PC-3 (cell line): ENCODE results near the gene UNC93B1. TPM values are rescaled to one million over a fixed set of nuclear protein-coding genes. Genes with fewer than 3 reads are reported as not detected.

Source experiments
- ATAC-seq: fragments of 200-7000 bp; cut with Tn5 transposase; 2 replicates; pipeline ENCODE4 v1.9.1; 2020; ENCODE audit warnings: mild to moderate bottlenecking, moderate library complexity
- BruUV-seq: library from RNA; stranded (reverse); fragments of 400-500 nt; replicated peaks from 2 replicates; lab custom pipeline; 2021; lab: Mats Ljungman, UMichigan
- CTCF ChIA-PET: fragments of 300-600 bp; sonication (Branson Sonifier 250); formaldehyde crosslinking; loops from one replicate; lab custom pipeline; 2022; ENCODE audit warnings: antibody characterized with exemption; lab: Charles Lee
- POLR2A ChIA-PET: fragments of 300-600 bp; sonication (Branson Sonifier 250); formaldehyde crosslinking; loops from one replicate; lab custom pipeline; 2022; ENCODE audit warnings: antibody characterized with exemption; ENCODE audit not compliant: unreplicated experiment; lab: Charles Lee
- DNase-seq: peaks from one replicate; pipeline ENCODE4 v3.0.0-alpha.2; 2015
- H2AFZ ChIP-seq: fragments of 300-600 bp; sonication (generic); 2 replicates; pipeline ENCODE4 v1.6.0; 2016; ENCODE audit warnings: antibody characterized with exemption, low read length
- H3F3A ChIP-seq: fragments of 300-600 bp; sonication (generic); one replicate; pipeline ENCODE4 v1.6.0; 2017; ENCODE audit warnings: antibody characterized with exemption, low read length, control low read depth, mild to moderate bottlenecking; ENCODE audit not compliant: unreplicated experiment
- H3K27ac ChIP-seq: fragments of 300-600 bp; sonication (generic); 2 replicates; pipeline ENCODE4 v1.5.1; 2016; ENCODE audit warnings: mild to moderate bottlenecking, low read length
- H3K27me3 ChIP-seq: fragments of 300-600 bp; sonication (generic); 2 replicates; pipeline ENCODE4 v1.6.1; 2016; ENCODE audit warnings: low read length, mixed read lengths
- H3K36me3 ChIP-seq: fragments of 300-600 bp; sonication (generic); 2 replicates; pipeline ENCODE4 v1.6.1; 2016; ENCODE audit warnings: low read depth, mixed run types, low read length, mixed read lengths
- H3K4me1 ChIP-seq: fragments of 300-600 bp; sonication (generic); 2 replicates; pipeline ENCODE4 v1.5.1; 2016; ENCODE audit warnings: low read length; ENCODE audit not compliant: insufficient read depth
- H3K4me2 ChIP-seq: fragments of 300-600 bp; sonication (generic); 2 replicates; pipeline ENCODE4 v1.6.0; 2016; ENCODE audit warnings: low read length
- H3K4me3 ChIP-seq: fragments of 300-600 bp; sonication (generic); 2 replicates; pipeline ENCODE4 v1.5.1; 2016; ENCODE audit warnings: mild to moderate bottlenecking, low read length, mixed read lengths
- H3K79me2 ChIP-seq: fragments of 300-600 bp; sonication (generic); 2 replicates; pipeline ENCODE4 v1.6.1; 2017; ENCODE audit warnings: low read length, mixed read lengths
- H3K9ac ChIP-seq: fragments of 300-600 bp; sonication (generic); 2 replicates; pipeline ENCODE4 v1.6.0; 2016; ENCODE audit warnings: mild to moderate bottlenecking, low read length
- H3K9me2 ChIP-seq: fragments of 300-600 bp; sonication (generic); replicated peaks from 2 replicates; pipeline ENCODE4 v1.6.1; 2016; ENCODE audit warnings: mixed run types, low read length, mixed read lengths
- H3K9me3 ChIP-seq: fragments of 300-600 bp; sonication (generic); 2 replicates; pipeline ENCODE4 v1.6.1; 2016; ENCODE audit warnings: low read length, mixed read lengths
- H4K20me1 ChIP-seq: fragments of 300-600 bp; sonication (generic); 2 replicates; pipeline ENCODE4 v1.6.1; 2016; ENCODE audit warnings: low read length, mixed read lengths
- CTCF ChIP-seq: fragments of 300-600 bp; sonication (generic); conservative IDR thresholded peaks from 2 replicates; pipeline ENCODE4 v1.5.1; 2017; ENCODE audit warnings: antibody characterized with exemption, low read depth, mild to moderate bottlenecking, low read length
- EZH2 ChIP-seq: fragments of 300-600 bp; sonication (generic); IDR thresholded peaks from one replicate; pipeline ENCODE4 v1.6.1; 2017; ENCODE audit warnings: antibody characterized with exemption, mild to moderate bottlenecking, low read length; ENCODE audit not compliant: unreplicated experiment
- EZH2phosphoT487 ChIP-seq: fragments of 300-600 bp; sonication (generic); IDR thresholded peaks from 2 replicates; pipeline ENCODE4 v1.6.1; 2018; ENCODE audit warnings: mild to moderate bottlenecking, antibody characterized with exemption, low read length, borderline replicate concordance
- intact Hi-C: fragments of 100-400 bp; cut with micrococcal nuclease; formaldehyde crosslinking; loops from 2 replicates; pipeline ENCODE4 v1.9.0; 2023
- total RNA-seq: library from RNA; depleted of rRNA; stranded (reverse); fragments of >200 nt; gene quantifications from 2 replicates; pipeline ENCODE4 v1.2.3, GENCODE V29; 2014

UNC93B1 gene
- total RNA-seq, 1 experiment from 2014 or later: 66.8 TPM

- H3K36me3 ChIP-seq: peaks cover 8% of the 10 kb centered on the region
- H3K9ac ChIP-seq: peak within 1 kb of the TSS; percentile 96
- intact Hi-C loops: no loop called here
- H2AFZ ChIP-seq: peak within 1 kb of the TSS; percentile 79
- DNase-seq (peak; percentile 100), ATAC-seq (peak; percentile 86)
- H3K9me3 ChIP-seq: no peaks in the 10 kb centered on the region
- no TSS peak for BruUV-seq
- peak within 1 kb of the TSS; percentile 91 for H3K4me3 ChIP-seq
- H4K20me1 ChIP-seq: no peaks in the 10 kb centered on the region
- H3K79me2 ChIP-seq: peaks cover 51% of the 10 kb centered on the region
- TF ChIP-seq CTCF: no peak
- no peak for TF ChIP-seq EZH2phosphoT487
- no peak for TF ChIP-seq EZH2
- H3K27me3 ChIP-seq: no peaks in the 10 kb centered on the region
- H3K4me1 ChIP-seq: peaks cover 44% of the 10 kb centered on the region
- POLR2A ChIA-PET: interaction anchor here (0.5 kb wide), 1 partner anchor 225 kb away, joined by 3 read pairs; no protein-coding TSS in a partner anchor
- H3K9me2 ChIP-seq: no peaks in the 10 kb centered on the region
- peak within 1 kb of the TSS; percentile 95 for H3K27ac ChIP-seq
- H3F3A ChIP-seq: peaks cover 8% of the 10 kb centered on the region
- CTCF ChIA-PET: no interaction called here
- H3K4me2 ChIP-seq: peak within 1 kb of the TSS; percentile 96
Observed at GRCh38 chr11:68030318-68031143, 26.6 kb upstream of the UNC93B1 start, which contains the start of gene NDUFS8. TSS of gene NDUFS8 (plus strand) at chr11:68030681. CDS start at chr11:68032152, 1,471 bp downstream.

- H3K36me3 ChIP-seq: peaks cover 13% of the 10 kb centered on the region; the same call in 1 of the 2 replicates
- ATAC-seq (peak; percentile 1; the same call in 1 of the 2 replicates), DNase-seq (peak; percentile 73)
- peak overlapping the region; percentile 95 for H3K27ac ChIP-seq
- H3F3A ChIP-seq: peaks cover 8% of the 10 kb centered on the region
- H4K20me1 ChIP-seq: no peaks in the 10 kb centered on the region
- H3K79me2 ChIP-seq: peaks cover 46% of the 10 kb centered on the region
- no peak for TF ChIP-seq CTCF
- no peak for TF ChIP-seq EZH2
- no peak for TF ChIP-seq EZH2phosphoT487
- peaks cover 44% of the 10 kb centered on the region for H3K4me1 ChIP-seq
- intact Hi-C loops: no loop called here
- H3K9me3 ChIP-seq: no peaks in the 10 kb centered on the region
- POLR2A ChIA-PET: interaction anchor here (0.6 kb wide), 1 partner anchor 229 kb away, joined by 10 read pairs; no protein-coding TSS in a partner anchor
- H3K4me3 ChIP-seq: peak overlapping the region; percentile 91
- H3K4me2 ChIP-seq: peak overlapping the region; percentile 96
- no peak overlapping the region for H2AFZ ChIP-seq
- CTCF ChIA-PET: no interaction called here
- H3K27me3 ChIP-seq: no peaks in the 10 kb centered on the region
- H3K9ac ChIP-seq: peak overlapping the region; percentile 96
- no peaks in the 10 kb centered on the region for H3K9me2 ChIP-seq
- BruUV-seq: no TSS peak
Observed at GRCh38 chr11:68028802-68029545, 25.1 kb upstream of the UNC93B1 start.
